K562 (cell line): ENCODE data around the gene LCTL. TPM values are rescaled to one million over a fixed set of nuclear protein-coding genes. Genes with fewer than 3 reads are reported as not detected.

ENCODE experiments used
- ATF6 ChIP-seq: sonication (generic); formaldehyde crosslinking; IDR thresholded peaks from 2 replicates; pipeline ENCODE4 v1.4.0; 2020; ENCODE audit warnings: mild to moderate bottlenecking, missing genetic modification reagents
- CHD7 ChIP-seq: fragments of 200-600 bp; sonication (generic); IDR thresholded peaks from one replicate; pipeline ENCODE4 v1.6.1; 2012; ENCODE audit warnings: mild to moderate bottlenecking, low read depth, low read length, inconsistent platforms
- RNF219 ChIP-seq: fragments of 250-450 bp; sonication (Bioruptor Pico); IDR thresholded peaks from 2 replicates; pipeline ENCODE4 v1.5.0; 2022; ENCODE audit warnings: mild to moderate bottlenecking
- ZBTB7A ChIP-seq: IDR thresholded peaks from 2 replicates; pipeline ENCODE4 v1.6.1; 2011; ENCODE audit warnings: low read depth, mild to moderate bottlenecking, low read length, moderate library complexity, borderline replicate concordance; ENCODE audit not compliant: control insufficient read depth
- ZC3H8 ChIP-seq: fragments of 450-650 bp; IDR thresholded peaks from 2 replicates; pipeline ENCODE4 v1.6.1; 2017
- ZNF395 ChIP-seq: fragments of 200-800 bp; sonication (Bioruptor generic); IDR thresholded peaks from 2 replicates; pipeline ENCODE4 v1.6.1; 2017; ENCODE audit warnings: missing genetic modification characterization, missing compliant biosample characterization
- polyA plus RNA-seq, 8 experiments: library from polyadenylated mRNA; depleted of rRNA in 4 of 8; stranded (reverse) in 5 of 8; unstranded in 3 of 8; fragments of >200 nt; fragmentation: Nextera tagmentation in 2 of 8; fragmentation: Illumina TruSeq in 1 of 8; extraction: Ambion mirVana in 2 of 8; extraction: Trizol in 1 of 8; gene quantifications; 2 replicates each; pipeline versions ENCODE4 v1.2.1 to v1.2.3, GENCODE V29; 2011 to 2014; ENCODE audit warnings: inconsistent platforms in 1 of 8, missing spikeins in 1 of 8
- total RNA-seq, 7 experiments: library from RNA; depleted of rRNA in 6 of 7; stranded (reverse); fragments of >200 nt in 6 of 7; fragmentation: Illumina TruSeq in 2 of 7; extraction: Trizol in 2 of 7; gene quantifications; 2 replicates each; pipeline versions ENCODE4 v1.2.1 to v1.2.3, GENCODE V29; 2011 to 2021; ENCODE audit warnings: low replicate concordance in 1 of 7

LCTL gene
- total and polyA plus RNA-seq, 9 of the 15 experiments (the other 6 are each of a cell fraction or from before 2014, with no cell fraction given): 0.08 to 0.31 (median 0.17) TPM; not detected in 6

GRCh38 chr15:66504563-66505429, 61.0 kb downstream of the LCTL start, which contains the start of the genes RPL4 and ZWILCH (continued):
- no peak for TF ChIP-seq RNF219
- 0 out of 2 replicates have a peak, but pooled peaks have one; percentile 21 for TF ChIP-seq ZBTB7A
- TF ChIP-seq ATF6 (CRISPR knock-in tag): no peak; the same call in 1 of the 2 replicates
- 0 out of 2 replicates have a peak, but pooled peaks have one; percentile 30 for TF ChIP-seq ZC3H8
- TF ChIP-seq CHD7: no peak
- no peak for TF ChIP-seq ZNF395 (CRISPR knock-in tag)
